K562 (cell line): ENCODE data around the gene TMEM107. TPM values are rescaled to one million over a fixed set of nuclear protein-coding genes. Genes with fewer than 3 reads are reported as not detected.

ENCODE experiments used
- C11orf30 ChIP-seq: fragments of 450-650 bp; IDR thresholded peaks from 2 replicates; pipeline ENCODE4 v1.6.1; 2016; ENCODE audit warnings: low read depth, mild to moderate bottlenecking
- EP400 ChIP-seq: fragments of 450-650 bp; IDR thresholded peaks from 2 replicates; pipeline ENCODE4 v1.6.1; 2017; ENCODE audit warnings: antibody characterized with exemption, mild to moderate bottlenecking, moderate library complexity
- KDM5B ChIP-seq: fragments of 200-600 bp; sonication (generic); IDR thresholded peaks from 2 replicates; pipeline ENCODE4 v1.6.1; 2012; ENCODE audit warnings: low read depth, mild to moderate bottlenecking, moderate library complexity, low read length, control low read depth, inconsistent platforms; ENCODE audit not compliant: insufficient replicate concordance
- RFX7 ChIP-seq: fragments of 250-450 bp; sonication (Bioruptor Pico); IDR thresholded peaks from 2 replicates; pipeline ENCODE4 v1.5.1; 2021; ENCODE audit warnings: mild to moderate bottlenecking
- SMARCE1 ChIP-seq: fragments of 450-650 bp; IDR thresholded peaks from 2 replicates; pipeline ENCODE4 v1.7.1; 2016; ENCODE audit warnings: mild to moderate bottlenecking
- SP1 ChIP-seq: sonication (generic); formaldehyde crosslinking; IDR thresholded peaks from 2 replicates; pipeline ENCODE4 v1.8.1; 2022; ENCODE audit warnings: mild to moderate bottlenecking, missing genetic modification reagents
- TAF9B ChIP-seq: fragments of 450-650 bp; IDR thresholded peaks from 2 replicates; pipeline ENCODE4 v1.6.1; 2018; ENCODE audit warnings: mild to moderate bottlenecking; ENCODE audit not compliant: partially characterized antibody
- TAL1 ChIP-seq: fragments of 450-650 bp; IDR thresholded peaks from 2 replicates; pipeline ENCODE4 v1.6.1; 2016; ENCODE audit warnings: mild to moderate bottlenecking
- TFE3 ChIP-seq: fragments of 450-650 bp; formaldehyde crosslinking; IDR thresholded peaks from 2 replicates; pipeline ENCODE4 v1.4.0; 2020; ENCODE audit warnings: mild to moderate bottlenecking, mixed read lengths
- ZEB2 ChIP-seq: fragments of 450-650 bp; IDR thresholded peaks from 2 replicates; pipeline ENCODE4 v1.6.1; 2016
- ZNF436 ChIP-seq: fragments of 250-450, 450-650 bp; sonication (Bioruptor Pico); formaldehyde crosslinking; IDR thresholded peaks from 2 replicates; pipeline ENCODE4 v1.7.0; 2020; ENCODE audit warnings: mild to moderate bottlenecking
- ZNF583 ChIP-seq: fragments of 250-450 bp; sonication (Bioruptor Pico); IDR thresholded peaks from 2 replicates; pipeline ENCODE4 v1.4.0; 2020
- polyA plus RNA-seq, 8 experiments: library from polyadenylated mRNA; depleted of rRNA in 4 of 8; stranded (reverse) in 5 of 8; unstranded in 3 of 8; fragments of >200 nt; fragmentation: Nextera tagmentation in 2 of 8; fragmentation: Illumina TruSeq in 1 of 8; extraction: Ambion mirVana in 2 of 8; extraction: Trizol in 1 of 8; gene quantifications; 2 replicates each; pipeline versions ENCODE4 v1.2.1 to v1.2.3, GENCODE V29; 2011 to 2014; ENCODE audit warnings: inconsistent platforms in 1 of 8, missing spikeins in 1 of 8
- total RNA-seq, 7 experiments: library from RNA; depleted of rRNA in 6 of 7; stranded (reverse); fragments of >200 nt in 6 of 7; fragmentation: Illumina TruSeq in 2 of 7; extraction: Trizol in 2 of 7; gene quantifications; 2 replicates each; pipeline versions ENCODE4 v1.2.1 to v1.2.3, GENCODE V29; 2011 to 2021; ENCODE audit warnings: low replicate concordance in 1 of 7
- TF ChIP-seq, protein P1 (sequence below), 2 experiments: fragments of 250-450 bp in 1 of 2; fragments of 450-650 bp in 1 of 2; sonication (Bioruptor Pico) in 1 of 2; IDR thresholded peaks; 2 replicates each; pipeline versions ENCODE4 v1.6.1 to v1.8.0; 2016 to 2021; ENCODE audit warnings: mild to moderate bottlenecking in 2 of 2, moderate library complexity in 2 of 2, missing compliant biosample characterization in 1 of 2, missing genetic modification characterization in 1 of 2
- TF ChIP-seq, protein P2 (sequence below): fragments of 450-650 bp; IDR thresholded peaks from 2 replicates; pipeline ENCODE4 v1.6.1; 2016; ENCODE audit warnings: mild to moderate bottlenecking, moderate library complexity

TMEM107 gene
- total and polyA plus RNA-seq, 9 of the 15 experiments (the other 6 are each of a cell fraction or from before 2014, with no cell fraction given): 7.1 to 26.2 (median 16.9) TPM

GRCh38 chr17:8192070-8192815 is 16.1 kb upstream of the TMEM107 start (continued):
- TF ChIP-seq, protein P1, sequence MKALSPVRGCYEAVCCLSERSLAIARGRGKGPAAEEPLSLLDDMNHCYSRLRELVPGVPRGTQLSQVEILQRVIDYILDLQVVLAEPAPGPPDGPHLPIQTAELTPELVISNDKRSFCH (CRISPR knock-in tag; IDR thresholded peaks at IDR 0.05): no peak
- TF ChIP-seq, protein P1 (tag; IDR thresholded peaks at IDR 0.05): 0 out of 2 replicates have a peak, but pooled peaks have one; percentile 30
- TF ChIP-seq ZNF436 (CRISPR knock-in tag): no peak
- TF ChIP-seq TFE3 (CRISPR knock-in tag): peak; percentile 99
- TF ChIP-seq C11orf30: peak; percentile 21; the same call in 1 of the 2 replicates
- peak; percentile 65; the same call in 1 of the 2 replicates for TF ChIP-seq SMARCE1
- TF ChIP-seq TAF9B: peak; percentile 40
- peak; percentile 54 for TF ChIP-seq SP1 (CRISPR knock-in tag)
- TF ChIP-seq ZEB2: peak; percentile 44; the same call in 1 of the 2 replicates
- TF ChIP-seq RFX7: no peak
- TF ChIP-seq KDM5B: peak; percentile 54
- TF ChIP-seq, protein P2, sequence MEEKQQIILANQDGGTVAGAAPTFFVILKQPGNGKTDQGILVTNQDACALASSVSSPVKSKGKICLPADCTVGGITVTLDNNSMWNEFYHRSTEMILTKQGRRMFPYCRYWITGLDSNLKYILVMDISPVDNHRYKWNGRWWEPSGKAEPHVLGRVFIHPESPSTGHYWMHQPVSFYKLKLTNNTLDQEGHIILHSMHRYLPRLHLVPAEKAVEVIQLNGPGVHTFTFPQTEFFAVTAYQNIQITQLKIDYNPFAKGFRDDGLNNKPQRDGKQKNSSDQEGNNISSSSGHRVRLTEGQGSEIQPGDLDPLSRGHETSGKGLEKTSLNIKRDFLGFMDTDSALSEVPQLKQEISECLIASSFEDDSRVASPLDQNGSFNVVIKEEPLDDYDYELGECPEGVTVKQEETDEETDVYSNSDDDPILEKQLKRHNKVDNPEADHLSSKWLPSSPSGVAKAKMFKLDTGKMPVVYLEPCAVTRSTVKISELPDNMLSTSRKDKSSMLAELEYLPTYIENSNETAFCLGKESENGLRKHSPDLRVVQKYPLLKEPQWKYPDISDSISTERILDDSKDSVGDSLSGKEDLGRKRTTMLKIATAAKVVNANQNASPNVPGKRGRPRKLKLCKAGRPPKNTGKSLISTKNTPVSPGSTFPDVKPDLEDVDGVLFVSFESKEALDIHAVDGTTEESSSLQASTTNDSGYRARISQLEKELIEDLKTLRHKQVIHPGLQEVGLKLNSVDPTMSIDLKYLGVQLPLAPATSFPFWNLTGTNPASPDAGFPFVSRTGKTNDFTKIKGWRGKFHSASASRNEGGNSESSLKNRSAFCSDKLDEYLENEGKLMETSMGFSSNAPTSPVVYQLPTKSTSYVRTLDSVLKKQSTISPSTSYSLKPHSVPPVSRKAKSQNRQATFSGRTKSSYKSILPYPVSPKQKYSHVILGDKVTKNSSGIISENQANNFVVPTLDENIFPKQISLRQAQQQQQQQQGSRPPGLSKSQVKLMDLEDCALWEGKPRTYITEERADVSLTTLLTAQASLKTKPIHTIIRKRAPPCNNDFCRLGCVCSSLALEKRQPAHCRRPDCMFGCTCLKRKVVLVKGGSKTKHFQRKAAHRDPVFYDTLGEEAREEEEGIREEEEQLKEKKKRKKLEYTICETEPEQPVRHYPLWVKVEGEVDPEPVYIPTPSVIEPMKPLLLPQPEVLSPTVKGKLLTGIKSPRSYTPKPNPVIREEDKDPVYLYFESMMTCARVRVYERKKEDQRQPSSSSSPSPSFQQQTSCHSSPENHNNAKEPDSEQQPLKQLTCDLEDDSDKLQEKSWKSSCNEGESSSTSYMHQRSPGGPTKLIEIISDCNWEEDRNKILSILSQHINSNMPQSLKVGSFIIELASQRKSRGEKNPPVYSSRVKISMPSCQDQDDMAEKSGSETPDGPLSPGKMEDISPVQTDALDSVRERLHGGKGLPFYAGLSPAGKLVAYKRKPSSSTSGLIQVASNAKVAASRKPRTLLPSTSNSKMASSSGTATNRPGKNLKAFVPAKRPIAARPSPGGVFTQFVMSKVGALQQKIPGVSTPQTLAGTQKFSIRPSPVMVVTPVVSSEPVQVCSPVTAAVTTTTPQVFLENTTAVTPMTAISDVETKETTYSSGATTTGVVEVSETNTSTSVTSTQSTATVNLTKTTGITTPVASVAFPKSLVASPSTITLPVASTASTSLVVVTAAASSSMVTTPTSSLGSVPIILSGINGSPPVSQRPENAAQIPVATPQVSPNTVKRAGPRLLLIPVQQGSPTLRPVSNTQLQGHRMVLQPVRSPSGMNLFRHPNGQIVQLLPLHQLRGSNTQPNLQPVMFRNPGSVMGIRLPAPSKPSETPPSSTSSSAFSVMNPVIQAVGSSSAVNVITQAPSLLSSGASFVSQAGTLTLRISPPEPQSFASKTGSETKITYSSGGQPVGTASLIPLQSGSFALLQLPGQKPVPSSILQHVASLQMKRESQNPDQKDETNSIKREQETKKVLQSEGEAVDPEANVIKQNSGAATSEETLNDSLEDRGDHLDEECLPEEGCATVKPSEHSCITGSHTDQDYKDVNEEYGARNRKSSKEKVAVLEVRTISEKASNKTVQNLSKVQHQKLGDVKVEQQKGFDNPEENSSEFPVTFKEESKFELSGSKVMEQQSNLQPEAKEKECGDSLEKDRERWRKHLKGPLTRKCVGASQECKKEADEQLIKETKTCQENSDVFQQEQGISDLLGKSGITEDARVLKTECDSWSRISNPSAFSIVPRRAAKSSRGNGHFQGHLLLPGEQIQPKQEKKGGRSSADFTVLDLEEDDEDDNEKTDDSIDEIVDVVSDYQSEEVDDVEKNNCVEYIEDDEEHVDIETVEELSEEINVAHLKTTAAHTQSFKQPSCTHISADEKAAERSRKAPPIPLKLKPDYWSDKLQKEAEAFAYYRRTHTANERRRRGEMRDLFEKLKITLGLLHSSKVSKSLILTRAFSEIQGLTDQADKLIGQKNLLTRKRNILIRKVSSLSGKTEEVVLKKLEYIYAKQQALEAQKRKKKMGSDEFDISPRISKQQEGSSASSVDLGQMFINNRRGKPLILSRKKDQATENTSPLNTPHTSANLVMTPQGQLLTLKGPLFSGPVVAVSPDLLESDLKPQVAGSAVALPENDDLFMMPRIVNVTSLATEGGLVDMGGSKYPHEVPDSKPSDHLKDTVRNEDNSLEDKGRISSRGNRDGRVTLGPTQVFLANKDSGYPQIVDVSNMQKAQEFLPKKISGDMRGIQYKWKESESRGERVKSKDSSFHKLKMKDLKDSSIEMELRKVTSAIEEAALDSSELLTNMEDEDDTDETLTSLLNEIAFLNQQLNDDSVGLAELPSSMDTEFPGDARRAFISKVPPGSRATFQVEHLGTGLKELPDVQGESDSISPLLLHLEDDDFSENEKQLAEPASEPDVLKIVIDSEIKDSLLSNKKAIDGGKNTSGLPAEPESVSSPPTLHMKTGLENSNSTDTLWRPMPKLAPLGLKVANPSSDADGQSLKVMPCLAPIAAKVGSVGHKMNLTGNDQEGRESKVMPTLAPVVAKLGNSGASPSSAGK: peak; percentile 69
- TF ChIP-seq TAL1: peak; percentile 31; the same call in 1 of the 2 replicates
- TF ChIP-seq ZNF583 (CRISPR knock-in tag): 0 out of 2 replicates have a peak, but pooled peaks have one; percentile 6
- TF ChIP-seq EP400: peak; percentile 72
